ENCODE measurements around the gene THAP10. TPM values are rescaled to one million over a fixed set of nuclear protein-coding genes. Genes with fewer than 3 reads are reported as not detected.

THAP10 gene
- total and polyA plus RNA-seq, 2 donors from 2014 or later, result 3.4 to 3.5 TPM

- Histone ChIP-seq H3K27ac (ENCODE audit: low read depth in 2 of 2, low read length in 2 of 2) (peak overlapping the region; percentile 63 to 88), H3K4me3 (ENCODE audit: low read length in 3 of 3) (peak overlapping the region; percentile 96 to 99 (median 97)), H3K9me3 (ENCODE audit: control insufficient read depth in 2 of 3, insufficient read depth in 1 of 3, low read length in 3 of 3) (no peaks in the 10 kb centered on the region), H3K27me3 (ENCODE audit: control insufficient read depth, insufficient read depth, low read length) (no peaks in the 10 kb centered on the region), H3K4me1 (ENCODE audit: control insufficient read depth in 2 of 3, insufficient read depth in 2 of 3, low read depth in 1 of 3, low read length in 3 of 3) (peaks cover 0 to 10% (median 4%) of the 10 kb centered on the region in 3 donors), H3K9ac (ENCODE audit: low read length in 3 of 3) (peak overlapping the region; percentile 11 to 95 (median 72)), H3K36me3 (ENCODE audit: control insufficient read depth in 2 of 3, insufficient read depth in 3 of 3, low read length in 3 of 3) (no peaks in the 10 kb centered on the region)
- no peak for FAIRE-seq
- DNase-seq, result peak in 2 of 5 donors; percentile 51 to 81
- peak; percentile 39 for TF ChIP-seq CTCF (IDR thresholded peaks at IDR 0.05; ENCODE audit: borderline replicate concordance, extremely low read depth, insufficient read depth)
- intact Hi-C loops (cut with DNase I), result no loop called here
Measured at GRCh38 chr15:70892912-70893560, 803 bp upstream of the THAP10 start.

DNA sequence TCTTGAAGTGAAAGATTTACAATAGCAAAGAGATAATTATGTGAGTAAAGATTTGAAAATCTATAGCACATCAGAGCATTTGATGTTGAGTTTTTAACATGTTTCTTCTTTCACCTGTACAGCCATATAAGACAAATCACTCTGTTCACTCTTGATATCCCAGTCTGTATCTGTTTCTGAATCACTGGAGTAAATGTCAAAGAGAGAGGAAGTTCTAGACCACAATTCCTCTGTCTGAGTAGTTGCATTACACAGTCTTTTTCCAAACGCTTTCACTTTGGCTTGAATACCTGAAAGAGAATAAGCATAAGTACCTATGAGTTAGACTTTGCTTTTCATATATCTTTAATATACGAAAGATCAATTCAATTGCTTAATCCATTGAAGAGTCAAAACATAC is 9.9 kb downstream of the THAP10 start:
- FAIRE-seq, result no peak
- no peak overlapping the region for H3K9ac ChIP-seq (ENCODE audit: low read length in 3 of 3)
- intact Hi-C loops (cut with DNase I), result no loop called here
- H3K27me3 ChIP-seq (ENCODE audit: control insufficient read depth, insufficient read depth, low read length), result no peaks in the 10 kb centered on the region
- DNase-seq, result no peak
- no peak overlapping the region for H3K4me3 ChIP-seq (ENCODE audit: low read length in 3 of 3)
- no peak overlapping the region for H3K27ac ChIP-seq (ENCODE audit: low read depth in 2 of 2, low read length in 2 of 2)
- TF ChIP-seq CTCF (IDR thresholded peaks at IDR 0.05; ENCODE audit: borderline replicate concordance, extremely low read depth, insufficient read depth), result no peak
- no peaks in the 10 kb centered on the region for H3K36me3 ChIP-seq (ENCODE audit: control insufficient read depth in 2 of 3, insufficient read depth in 3 of 3, low read length in 3 of 3)
- no peaks in the 10 kb centered on the region for H3K9me3 ChIP-seq (ENCODE audit: control insufficient read depth in 2 of 3, insufficient read depth in 1 of 3, low read length in 3 of 3)
- no peaks in the 10 kb centered on the region for H3K4me1 ChIP-seq (ENCODE audit: control insufficient read depth in 2 of 3, insufficient read depth in 2 of 3, low read depth in 1 of 3, low read length in 3 of 3)

GRCh38 chr15:70880781-70881180 is 11.5 kb downstream of the THAP10 start:
- H3K27ac ChIP-seq (ENCODE audit: low read depth in 2 of 2, low read length in 2 of 2), result no peak overlapping the region
- FAIRE-seq, result no peak
- H3K4me3 ChIP-seq (ENCODE audit: low read length in 3 of 3), result no peak overlapping the region
- no peak for TF ChIP-seq CTCF (IDR thresholded peaks at IDR 0.05; ENCODE audit: borderline replicate concordance, extremely low read depth, insufficient read depth)
- no peaks in the 10 kb centered on the region for H3K27me3 ChIP-seq (ENCODE audit: control insufficient read depth, insufficient read depth, low read length)
- DNase-seq, result no peak
- intact Hi-C loops (cut with DNase I), result no loop called here
- no peaks in the 10 kb centered on the region for H3K4me1 ChIP-seq (ENCODE audit: control insufficient read depth in 2 of 3, insufficient read depth in 2 of 3, low read depth in 1 of 3, low read length in 3 of 3)
- H3K36me3 ChIP-seq (ENCODE audit: control insufficient read depth in 2 of 3, insufficient read depth in 3 of 3, low read length in 3 of 3), result no peaks in the 10 kb centered on the region
- H3K9me3 ChIP-seq (ENCODE audit: control insufficient read depth in 2 of 3, insufficient read depth in 1 of 3, low read length in 3 of 3), result no peaks in the 10 kb centered on the region
- H3K9ac ChIP-seq (ENCODE audit: low read length in 3 of 3), result no peak overlapping the region

DNA sequence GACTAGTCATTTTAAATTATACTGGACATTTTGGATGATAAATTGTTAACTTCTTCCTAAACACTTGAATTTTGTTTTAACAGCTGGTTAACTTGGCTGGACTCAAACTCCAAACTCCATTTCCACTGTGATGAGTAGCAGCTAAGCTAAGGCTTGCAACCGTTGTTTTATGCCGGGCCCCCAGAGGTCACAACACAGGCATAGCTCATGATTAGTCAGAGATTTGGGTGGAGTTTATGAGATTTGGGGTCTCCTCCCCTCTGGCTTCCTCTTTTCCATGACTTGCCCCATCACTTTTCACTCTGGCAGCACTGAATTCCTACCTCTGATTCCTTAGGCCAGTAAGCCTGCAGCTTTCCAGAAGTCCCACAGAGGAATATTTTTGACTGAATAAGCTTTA is 12.8 kb downstream of the THAP10 start:
- intact Hi-C loops (cut with DNase I), result no loop called here
- peak in 1 of 5 donors; percentile 51 for DNase-seq
- H3K4me1 ChIP-seq (ENCODE audit: control insufficient read depth in 2 of 3, insufficient read depth in 2 of 3, low read depth in 1 of 3, low read length in 3 of 3), result no peaks in the 10 kb centered on the region
- no peak overlapping the region for H3K4me3 ChIP-seq (ENCODE audit: low read length in 3 of 3)
- no peak overlapping the region for H3K27ac ChIP-seq (ENCODE audit: low read depth in 2 of 2, low read length in 2 of 2)
- no peak for FAIRE-seq
- no peak for TF ChIP-seq CTCF (IDR thresholded peaks at IDR 0.05; ENCODE audit: borderline replicate concordance, extremely low read depth, insufficient read depth)
- no peaks in the 10 kb centered on the region for H3K9me3 ChIP-seq (ENCODE audit: control insufficient read depth in 2 of 3, insufficient read depth in 1 of 3, low read length in 3 of 3)
- H3K27me3 ChIP-seq (ENCODE audit: control insufficient read depth, insufficient read depth, low read length), result no peaks in the 10 kb centered on the region
- no peaks in the 10 kb centered on the region for H3K36me3 ChIP-seq (ENCODE audit: control insufficient read depth in 2 of 3, insufficient read depth in 3 of 3, low read length in 3 of 3)
- H3K9ac ChIP-seq (ENCODE audit: low read length in 3 of 3), result no peak overlapping the region
